ENCODE results near the gene APLF.
"Not testable (repeated sequence)": the region's sequence is repeated elsewhere in the genome, so short reads cannot be mapped to it uniquely, and the experiment has no call there.

The APLF gene

GRCh38 chr2:68574202-68574791 is 106.9 kb downstream of the APLF start:
- DNase-seq = no peak

- no peak for DNase-seq
Observed at GRCh38 chr2:68577183-68577582, 109.8 kb downstream of the APLF start.

GRCh38 chr2:68579689-68580088 is 112.3 kb downstream of the APLF start:
- DNase-seq = no peak

GRCh38 chr2:68588589-68588988 is 121.2 kb downstream of the APLF start:
- no peak for DNase-seq

GRCh38 chr2:68589963-68590362 is 122.6 kb downstream of the APLF start:
- no peak for DNase-seq

GRCh38 chr2:68590702-68591101 is 123.3 kb downstream of the APLF start:
- DNase-seq = no peak

GRCh38 chr2:68591225-68591624 is 123.8 kb downstream of the APLF start:
- no peak for DNase-seq

GRCh38 chr2:68594041-68594440 is 126.7 kb downstream of the APLF start:
- no peak for DNase-seq

- DNase-seq = no peak
Observed at GRCh38 chr2:68594674-68595492, 127.5 kb downstream of the APLF start.

- DNase-seq = not testable (repeated sequence)
Observed at GRCh38 chr2:68595493-68595785, 128.1 kb downstream of the APLF start.

GRCh38 chr2:68600495-68600894 is 133.1 kb downstream of the APLF start:
- DNase-seq = not testable (repeated sequence)

- no peak for DNase-seq
Observed at GRCh38 chr2:68603059-68603458, 135.7 kb downstream of the APLF start.

- no peak for DNase-seq
Observed at GRCh38 chr2:68604077-68604476, 136.7 kb downstream of the APLF start.

GRCh38 chr2:68605939-68606338 is 138.6 kb downstream of the APLF start:
- no peak for DNase-seq

GRCh38 chr2:68606759-68607158 is 139.4 kb downstream of the APLF start:
- no peak for DNase-seq

GRCh38 chr2:68607837-68608236 is 140.5 kb downstream of the APLF start:
- DNase-seq = no peak

GRCh38 chr2:68612765-68613519 is 145.6 kb downstream of the APLF start:
- no peak for DNase-seq

GRCh38 chr2:68620772-68621171 is 153.4 kb downstream of the APLF start:
- DNase-seq = no peak

GRCh38 chr2:68623820-68624219 is 156.4 kb downstream of the APLF start:
- no peak for DNase-seq

GRCh38 chr2:68627615-68628014 is 160.2 kb downstream of the APLF start:
- DNase-seq = no peak
